Activated gamma-delta T cell (primary cell): ENCODE results near the gene ZNF778.
"Not testable (repeated sequence)": the region's sequence is repeated elsewhere in the genome, so short reads cannot be mapped to it uniquely, and the experiment has no call there.

Experiments
- DNase-seq: peaks from one replicate; lab custom pipeline; 2025; lab: John Stamatoyannopoulos, UW

Gene ZNF778

GRCh38 chr16:89256651-89257254 lies 39.2 kb downstream of the ZNF778 start:
- DNase-seq, result peak; percentile 66

DNA sequence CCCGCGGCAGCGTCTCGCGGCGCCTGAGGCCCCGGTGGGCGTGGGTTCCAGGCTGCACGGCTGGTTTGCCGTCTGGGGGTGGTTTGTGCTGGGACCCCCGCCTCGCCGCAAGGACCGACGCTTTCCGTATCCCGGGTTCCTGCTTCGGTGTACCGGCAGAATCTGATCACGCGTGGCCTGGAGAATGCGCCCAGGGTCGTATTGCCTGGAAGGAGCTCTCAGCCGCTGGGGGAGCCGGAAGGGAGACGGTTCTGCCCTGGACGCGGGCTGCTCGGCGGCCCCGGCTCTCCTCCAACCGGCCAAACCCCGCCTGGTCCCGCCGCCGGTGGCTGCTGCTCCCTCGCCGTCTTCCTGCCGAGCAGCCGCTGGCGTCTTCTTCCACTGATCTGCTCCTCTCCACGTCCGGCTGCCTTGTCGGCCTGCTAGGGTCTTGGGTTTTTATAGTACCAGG lies 39.8 kb downstream of the ZNF778 start:
- DNase-seq, result no peak

DNA sequence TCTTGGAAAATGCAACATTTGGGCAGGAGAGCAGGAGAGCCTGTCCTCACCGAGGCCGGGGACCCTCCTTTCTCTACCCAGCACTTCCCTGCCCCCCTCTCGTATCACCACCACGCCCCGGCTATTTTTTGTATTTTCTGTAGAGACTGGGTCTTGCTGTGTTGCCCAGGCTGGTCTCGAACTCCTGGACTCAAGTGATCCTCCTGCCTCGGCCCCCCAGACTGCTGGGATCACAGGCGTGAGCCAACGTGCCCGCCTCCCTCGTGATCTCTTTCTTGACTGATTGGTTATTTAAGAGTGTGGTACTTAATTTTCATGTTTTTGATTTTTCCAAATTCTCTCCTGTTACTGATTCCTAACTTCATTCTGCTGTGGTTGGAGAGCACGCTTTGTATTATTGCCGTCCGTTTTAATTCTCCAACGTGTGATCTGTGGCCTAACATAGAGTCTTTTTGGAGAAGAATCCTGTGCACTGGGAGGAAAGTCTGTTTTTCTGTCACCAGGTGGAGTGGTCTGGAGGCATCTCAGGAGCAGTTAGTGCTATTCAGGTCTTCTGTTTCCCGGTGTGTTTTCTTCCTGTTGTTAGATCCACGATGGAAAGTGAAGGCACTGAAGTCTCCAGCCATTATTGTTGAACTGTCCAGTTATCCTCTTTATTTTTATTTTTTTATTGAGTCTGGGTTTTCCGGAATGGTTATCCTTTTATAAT lies 40.4 kb downstream of the ZNF778 start:
- DNase-seq, result no peak

- not testable (repeated sequence) for DNase-seq
Observed at GRCh38 chr16:89259901-89260300, 42.4 kb downstream of the ZNF778 start.

DNA sequence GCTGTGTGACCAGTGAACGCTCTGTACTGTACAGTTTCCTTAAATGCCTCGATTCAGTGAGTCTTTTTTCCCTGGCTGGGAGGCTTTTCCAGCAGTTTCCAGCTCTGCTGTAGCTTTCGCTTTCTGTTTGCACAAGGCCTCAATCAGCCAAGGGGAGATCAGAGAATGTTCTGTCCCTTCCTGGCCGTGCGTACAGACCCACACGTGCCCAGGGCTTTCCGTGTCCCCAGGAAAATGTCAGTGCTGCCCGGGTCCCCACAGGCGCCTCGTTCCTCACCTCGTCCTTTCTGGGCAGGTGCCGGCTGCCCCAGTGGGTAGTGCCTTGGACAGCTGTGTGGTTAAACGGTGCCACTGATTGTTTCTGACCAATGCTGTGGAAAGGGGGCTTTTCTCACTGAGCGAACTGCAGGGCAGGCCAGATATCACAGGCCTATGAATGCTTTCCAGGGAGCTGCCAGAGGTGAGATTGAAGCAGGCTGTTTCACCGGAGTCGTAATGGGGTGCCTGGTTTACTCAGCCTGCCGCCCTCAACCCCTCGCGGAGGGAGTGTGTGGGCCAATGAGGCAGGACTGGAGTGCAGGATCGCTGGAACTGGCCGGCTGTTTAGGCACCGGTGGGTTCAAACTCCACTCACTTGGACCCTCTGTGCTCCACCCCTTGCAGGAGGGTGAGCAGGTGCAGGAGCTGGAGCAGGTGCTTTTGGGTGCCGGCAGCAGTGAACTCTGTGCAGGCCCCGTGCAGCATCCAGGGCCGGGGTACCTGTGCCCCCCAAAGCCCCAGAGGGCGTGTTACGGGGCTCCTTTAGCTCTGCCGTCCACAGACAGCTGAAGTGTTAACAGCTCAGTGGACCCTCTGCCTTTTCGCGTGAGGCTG lies 44.4 kb downstream of the ZNF778 start:
- no peak for DNase-seq

- DNase-seq, result no peak
Observed at GRCh38 chr16:89264800-89265550, 47.5 kb downstream of the ZNF778 start.

DNA sequence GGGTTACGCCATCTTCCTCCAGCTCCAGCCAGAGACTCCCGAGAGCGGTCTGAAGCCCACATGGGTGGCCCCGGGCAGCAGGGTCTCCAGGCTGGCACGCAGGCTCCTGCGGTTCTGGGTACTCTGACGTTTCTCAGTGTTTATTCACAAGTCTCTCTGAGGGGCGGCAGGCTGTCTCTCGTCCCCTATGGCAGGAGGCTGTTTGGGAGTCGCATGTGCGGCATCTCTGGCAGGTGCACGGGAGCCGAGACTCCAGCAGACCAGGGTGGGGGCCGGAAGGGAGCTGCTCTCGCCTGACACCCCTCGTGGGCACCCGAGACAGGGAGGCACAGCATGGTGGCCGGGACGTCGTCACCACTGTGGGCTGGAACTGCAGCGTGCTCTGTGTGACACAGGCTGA lies 48.1 kb downstream of the ZNF778 start:
- DNase-seq, result no peak

- DNase-seq, result no peak
Observed at GRCh38 chr16:89266521-89267134, 49.1 kb downstream of the ZNF778 start.

GRCh38 chr16:89267746-89268145 lies 50.2 kb downstream of the ZNF778 start:
- DNase-seq, result not testable (repeated sequence)

DNA sequence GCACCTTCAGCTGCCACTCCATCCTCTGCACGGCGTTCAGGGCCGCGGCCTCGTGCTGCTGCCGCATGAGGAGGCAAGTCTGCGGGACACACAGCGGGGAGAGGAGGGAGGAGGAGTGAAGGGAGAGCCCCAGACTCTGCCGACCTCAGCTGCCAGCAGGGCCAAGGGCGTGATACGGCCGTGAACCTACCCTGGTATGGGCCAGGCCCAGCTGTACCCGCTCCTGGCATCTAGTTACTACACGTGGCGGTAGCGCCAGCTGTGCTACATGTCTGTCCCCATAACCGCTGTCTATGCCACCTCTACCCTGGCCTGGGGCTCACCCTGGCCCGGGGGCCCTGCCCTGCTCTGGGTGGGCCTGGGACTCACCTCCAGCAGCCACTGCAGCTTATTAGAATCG lies 51.1 kb downstream of the ZNF778 start:
- DNase-seq, result no peak

GRCh38 chr16:89268987-89269735 lies 51.7 kb downstream of the ZNF778 start:
- DNase-seq, result no peak

DNA sequence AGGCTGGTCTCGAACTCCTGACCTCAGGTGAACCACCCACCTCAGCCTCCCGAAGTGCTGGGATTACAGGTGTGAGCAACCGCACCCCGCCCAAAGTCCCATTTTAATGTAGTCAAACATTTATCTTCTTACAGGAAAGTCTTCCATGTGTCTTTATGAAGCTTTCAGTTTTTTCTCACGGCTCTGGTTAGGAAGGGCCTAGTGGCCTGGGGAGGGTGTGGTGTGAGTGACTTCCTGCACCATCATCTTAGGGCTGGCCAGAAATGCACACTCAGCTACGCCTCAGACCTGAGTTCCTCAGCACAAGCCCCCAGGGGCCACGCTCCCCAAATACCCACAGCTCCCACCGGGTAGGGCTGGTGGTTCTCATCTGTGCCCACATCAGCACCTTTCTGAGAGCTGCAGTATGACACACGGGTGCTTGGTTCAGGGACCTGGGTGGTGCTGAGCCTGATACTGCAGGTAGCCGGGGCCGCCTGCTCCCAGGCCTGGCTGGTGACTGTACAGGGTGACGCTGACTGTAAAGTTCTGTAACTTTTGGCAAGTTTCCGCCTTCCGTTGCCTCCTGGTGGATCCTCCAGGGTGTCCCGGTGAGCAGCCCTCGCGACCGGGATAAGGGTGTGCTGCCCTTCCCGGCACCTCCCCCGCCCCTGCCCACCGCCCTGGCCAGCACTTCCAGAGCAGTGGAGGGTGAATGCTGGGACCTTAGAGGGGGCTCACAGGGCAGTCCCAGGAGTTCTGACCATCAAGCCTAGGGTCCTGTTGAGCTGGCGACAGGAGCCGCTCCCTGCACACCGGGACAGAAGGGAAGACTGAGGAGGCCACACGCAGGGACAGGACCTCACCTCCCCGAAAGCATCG lies 52.5 kb downstream of the ZNF778 start:
- no peak for DNase-seq

DNA sequence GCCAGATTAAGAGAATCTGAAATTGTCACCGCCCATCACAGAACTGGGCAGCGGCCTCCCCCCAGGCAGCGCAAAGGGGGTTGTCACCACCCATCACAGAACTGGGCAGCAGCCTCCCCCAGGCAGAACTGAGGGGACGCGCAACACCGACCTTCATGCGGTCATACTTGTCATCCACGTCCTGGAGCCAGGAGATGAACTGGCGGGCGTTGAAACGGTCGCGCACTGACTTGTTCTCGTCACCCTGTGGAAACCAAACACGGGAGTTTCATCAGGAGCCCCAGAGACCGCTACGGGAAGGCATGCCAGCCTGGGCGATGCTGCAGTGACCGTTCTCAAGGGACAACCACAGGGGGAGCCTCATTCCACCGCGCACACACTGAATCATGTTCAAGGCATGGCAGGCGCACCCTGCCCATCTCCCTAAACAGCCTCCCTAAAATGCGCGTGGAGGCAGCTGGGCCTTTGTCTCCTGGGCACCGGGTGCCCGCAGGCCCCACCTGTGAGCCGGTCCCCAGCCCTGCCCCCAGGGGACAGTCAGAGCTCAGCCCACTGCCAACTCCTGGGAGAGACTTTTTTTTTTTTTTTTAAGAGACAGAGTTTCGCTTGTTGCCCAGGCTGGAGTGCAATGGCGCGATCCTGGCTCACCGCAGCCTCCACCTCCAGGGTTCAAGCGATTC lies 53.3 kb downstream of the ZNF778 start:
- no peak for DNase-seq

DNA sequence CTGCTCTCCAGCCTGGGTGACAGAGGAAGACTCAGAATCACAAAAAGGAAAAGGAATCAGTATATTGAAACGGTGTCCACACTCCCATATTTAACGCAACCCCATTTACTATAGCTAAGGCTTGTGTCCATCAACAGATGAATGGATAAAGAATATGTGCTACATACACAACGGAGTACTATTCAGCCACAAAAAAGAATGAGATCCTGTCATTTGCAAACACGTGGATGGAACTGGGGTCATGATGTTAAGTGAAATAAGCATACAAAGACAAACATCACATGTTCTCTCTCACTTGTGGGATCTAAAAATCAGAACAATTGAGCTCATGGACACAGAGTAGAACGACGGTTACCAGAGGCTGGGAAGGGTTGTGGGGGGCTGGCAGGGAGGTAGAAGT lies 55.1 kb downstream of the ZNF778 start:
- DNase-seq, result no peak

GRCh38 chr16:89273741-89274472 lies 56.4 kb downstream of the ZNF778 start:
- DNase-seq, result no peak

DNA sequence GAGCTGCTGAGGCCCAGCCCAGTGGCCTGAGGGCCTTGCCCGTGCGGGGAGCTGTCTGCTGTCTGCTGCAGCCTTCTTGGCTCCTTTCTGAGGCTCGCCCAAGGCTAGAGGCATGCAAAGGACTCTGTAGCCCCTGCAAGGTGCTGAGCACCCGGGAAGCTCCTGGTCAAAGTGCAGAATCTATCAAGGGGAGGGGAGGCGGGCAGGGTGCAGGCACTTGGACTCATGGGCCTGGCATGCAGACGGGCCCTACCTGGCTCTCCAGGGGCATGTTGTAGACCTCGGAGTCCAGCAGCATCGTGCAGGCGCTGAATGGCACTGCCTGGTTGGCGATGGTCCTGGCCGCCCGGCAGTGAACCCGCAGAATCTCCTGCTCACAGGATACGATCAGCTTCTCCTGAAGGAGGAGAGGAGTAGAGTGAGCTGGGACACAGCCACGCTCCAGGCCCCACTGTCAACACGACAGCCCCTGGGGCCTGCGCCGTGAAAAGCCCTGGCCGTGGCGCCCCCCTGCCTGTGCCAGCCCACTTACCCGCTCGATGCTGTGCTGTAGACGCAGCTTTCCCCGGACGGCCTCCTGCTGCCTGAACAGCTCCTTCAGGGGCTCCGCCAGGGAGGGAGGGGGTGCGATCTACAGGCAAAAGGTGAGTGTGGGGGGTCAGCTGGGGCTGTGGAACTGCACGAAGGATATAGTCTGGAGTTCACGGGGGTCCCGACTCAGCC lies 57.2 kb downstream of the ZNF778 start:
- no peak for DNase-seq

DNA sequence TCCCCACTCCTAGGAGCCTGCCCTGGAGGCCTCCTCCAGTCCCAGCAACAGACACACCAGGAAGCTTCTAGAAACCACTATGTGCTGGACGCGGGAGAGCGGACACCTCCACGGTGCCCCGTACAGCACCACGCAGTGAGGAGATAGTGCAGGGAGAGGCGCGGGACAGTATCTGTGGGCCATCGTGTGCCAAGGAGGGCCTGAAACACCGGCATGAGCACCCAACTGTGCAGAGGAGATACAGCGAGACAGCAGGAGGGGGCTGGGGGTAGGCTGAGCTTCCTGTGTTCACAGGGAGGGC lies 57.7 kb downstream of the ZNF778 start:
- DNase-seq, result no peak
